Thoracic aorta (tissue), 2 donors: ENCODE data around the gene MAN1C1. TPM values are rescaled to one million over a fixed set of nuclear protein-coding genes. Genes with fewer than 3 reads are reported as not detected.

Experiments
- ATAC-seq: fragments of 150-250 bp; one replicate; pipeline ENCODE4 v1.8.0; 2017; ENCODE audit warnings: low read depth; ENCODE audit not compliant: insufficient number of reproducible peaks, low FRiP score
- DNase-seq: peaks from one replicate; pipeline ENCODE4 v3.0.0-alpha.2; 2020; ENCODE audit warnings: low spot score
- H3K27ac ChIP-seq, 2 donors: fragments of 200-600 bp; sonication (generic); 1 replicate in 1 of 2; 2 replicates in 1 of 2; pipeline ENCODE4 v1.5.1; 2016; ENCODE audit warnings: mild to moderate bottlenecking in 2 of 2, moderate library complexity in 2 of 2
- H3K27me3 ChIP-seq: fragments of 200-600 bp; sonication (generic); replicated peaks from 2 replicates; pipeline ENCODE4 v1.6.0; 2016; ENCODE audit warnings: mild to moderate bottlenecking; ENCODE audit not compliant: insufficient read depth
- H3K36me3 ChIP-seq: fragments of 200-600 bp; sonication (generic); one replicate; pipeline ENCODE4 v1.5.1; 2016
- H3K4me1 ChIP-seq, 2 donors: fragments of 200-600 bp; sonication (generic); 1 replicate in 1 of 2; 2 replicates in 1 of 2; pipeline versions ENCODE4 v1.5.1 to v1.6.0; 2016; ENCODE audit warnings: low read depth in 2 of 2, mild to moderate bottlenecking in 1 of 2; ENCODE audit not compliant: control insufficient read depth in 1 of 2
- H3K4me3 ChIP-seq: fragments of 200-600 bp; sonication (generic); 2 replicates; pipeline ENCODE4 v1.5.1; 2016; ENCODE audit warnings: mild to moderate bottlenecking
- H3K9me3 ChIP-seq: fragments of 200-600 bp; sonication (generic); 2 replicates; pipeline ENCODE4 v1.5.1; 2016
- CTCF ChIP-seq: fragments of 200-600 bp; sonication (generic); IDR thresholded peaks from one replicate; pipeline ENCODE4 v1.5.1; 2019; ENCODE audit warnings: antibody characterized with exemption
- total RNA-seq, 2 donors: library from RNA; depleted of rRNA; stranded (reverse); fragments of >200 nt; gene quantifications; one replicate each; pipeline versions ENCODE4 v1.1.0 to v1.2.3, GENCODE V29; 2016

The MAN1C1 gene
- total RNA-seq, 2 donors from 2014 or later = 21.0 to 26.0 TPM

DNA sequence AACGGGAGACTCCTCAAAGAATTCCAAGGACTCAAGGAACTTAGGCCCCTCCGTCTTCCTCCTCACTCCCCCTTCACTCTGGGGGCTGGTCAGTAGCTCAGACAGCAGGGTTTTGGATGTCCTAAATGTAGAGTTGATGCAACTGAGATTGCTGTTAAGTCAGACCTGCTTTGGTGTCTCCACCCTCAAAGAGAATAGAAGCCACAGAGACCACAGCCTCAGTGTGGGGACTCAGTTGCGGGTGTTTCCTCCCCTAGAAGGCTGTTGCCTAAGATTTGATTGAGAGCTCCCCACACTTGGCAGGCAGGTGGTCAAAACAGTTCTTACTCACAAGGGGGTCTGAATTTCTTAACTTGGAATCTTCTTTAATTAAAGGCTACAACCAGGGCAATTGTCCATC lies 7.6 kb downstream of the MAN1C1 start:
- ATAC-seq (no peak), DNase-seq (no peak)
- Histone ChIP-seq H3K27ac (no peak overlapping the region), H3K27me3 (no peaks in the 10 kb centered on the region), H3K4me3 (no peak overlapping the region), H3K36me3 (no peaks in the 10 kb centered on the region), H3K4me1 (peaks cover 7 to 20% of the 10 kb centered on the region in 2 donors), H3K9me3 (no peaks in the 10 kb centered on the region)
- TF ChIP-seq CTCF = no peak

- peaks cover 6 to 16% of the 10 kb centered on the region in 2 donors for H3K4me1 ChIP-seq
- no peaks in the 10 kb centered on the region for H3K9me3 ChIP-seq
- no peak for TF ChIP-seq CTCF
- no peak for DNase-seq
- no peaks in the 10 kb centered on the region for H3K36me3 ChIP-seq
- no peak for ATAC-seq
- H3K27ac ChIP-seq = no peak overlapping the region
- no peak overlapping the region for H3K4me3 ChIP-seq
- no peaks in the 10 kb centered on the region for H3K27me3 ChIP-seq
Observed at GRCh38 chr1:25624604-25625003, 8.0 kb downstream of the MAN1C1 start.

- no peaks in the 10 kb centered on the region for H3K36me3 ChIP-seq
- H3K27ac ChIP-seq = no peak overlapping the region
- no peaks in the 10 kb centered on the region for H3K27me3 ChIP-seq
- no peak for DNase-seq
- no peaks in the 10 kb centered on the region for H3K9me3 ChIP-seq
- H3K4me3 ChIP-seq = no peak overlapping the region
- no peak for TF ChIP-seq CTCF
- no peak for ATAC-seq
- peaks cover 0 to 2% of the 10 kb centered on the region in 2 donors for H3K4me1 ChIP-seq
Observed at GRCh38 chr1:25626018-25626417, 9.4 kb downstream of the MAN1C1 start.

GRCh38 chr1:25628741-25629421 lies 12.3 kb downstream of the MAN1C1 start:
- no peaks in the 10 kb centered on the region for H3K36me3 ChIP-seq
- no peak for TF ChIP-seq CTCF
- no peaks in the 10 kb centered on the region for H3K9me3 ChIP-seq
- no peak overlapping the region for H3K4me3 ChIP-seq
- H3K27me3 ChIP-seq = no peaks in the 10 kb centered on the region
- ATAC-seq (no peak), DNase-seq (no peak)
- no peak overlapping the region for H3K27ac ChIP-seq
- H3K4me1 ChIP-seq = peaks cover 0 to 8% of the 10 kb centered on the region in 2 donors

DNA sequence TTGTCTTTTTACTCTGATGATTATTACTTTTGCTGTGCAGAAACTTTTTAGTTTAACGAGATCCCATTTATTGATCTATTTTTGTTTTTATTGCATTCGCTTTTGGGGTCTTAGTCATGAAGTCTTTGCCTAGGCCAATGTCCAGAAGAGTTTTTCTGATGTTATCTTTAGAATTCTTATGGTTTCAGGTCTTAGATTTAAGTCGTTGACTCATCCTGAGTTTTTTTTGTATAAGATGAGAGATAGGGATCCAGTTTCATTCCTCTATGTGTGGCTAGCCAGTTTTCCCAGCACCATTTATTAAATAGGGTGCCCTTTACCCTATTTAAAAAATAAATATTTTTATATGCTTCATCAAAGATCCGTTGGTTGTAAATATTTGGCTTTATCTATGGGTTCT lies 13.2 kb downstream of the MAN1C1 start:
- no peaks in the 10 kb centered on the region for H3K9me3 ChIP-seq
- no peak for TF ChIP-seq CTCF
- no peaks in the 10 kb centered on the region for H3K36me3 ChIP-seq
- DNase-seq (no peak), ATAC-seq (no peak)
- no peak overlapping the region for H3K27ac ChIP-seq
- peaks cover 0 to 8% of the 10 kb centered on the region in 2 donors for H3K4me1 ChIP-seq
- no peaks in the 10 kb centered on the region for H3K27me3 ChIP-seq
- no peak overlapping the region for H3K4me3 ChIP-seq
